ENCODE results near the gene SEMA5A. TPM values are rescaled to one million over a fixed set of nuclear protein-coding genes. Genes with fewer than 3 reads are reported as not detected.

The SEMA5A gene
- total RNA-seq, 1 donor from 2014 or later, result 13.8 TPM

DNA sequence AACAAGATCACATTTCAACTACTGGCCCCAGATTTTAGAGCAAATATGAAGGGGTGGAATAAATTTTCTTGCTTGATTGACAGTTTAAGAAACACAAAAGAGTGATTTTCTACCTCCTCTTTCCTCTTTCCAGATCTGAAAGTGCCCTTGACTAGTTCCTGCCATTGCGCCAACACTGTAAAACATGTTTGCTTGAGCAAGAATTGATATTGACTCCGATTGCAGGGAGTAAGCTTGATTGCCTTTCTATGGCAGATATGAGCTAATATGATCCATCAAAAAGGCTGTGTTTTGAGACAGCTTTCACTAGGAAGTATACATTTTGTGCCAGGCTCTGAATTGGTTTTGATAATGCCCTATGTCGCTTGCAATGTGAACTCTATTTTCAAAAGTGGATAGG, 508.8 kb downstream of the SEMA5A start:
- Histone ChIP-seq H3K27me3 (ENCODE audit: insufficient read depth, low read length) (no peaks in the 10 kb centered on the region), H3K9ac (ENCODE audit: low read length) (no peak overlapping the region), H3K4me2 (ENCODE audit: low read length) (no peak overlapping the region), H2AFZ (ENCODE audit: low read depth, low read length) (no peak overlapping the region), H3K79me2 (ENCODE audit: insufficient read depth, low read length) (no peaks in the 10 kb centered on the region), H3K4me3 (ENCODE audit: insufficient read depth, low read depth, low read length) (no peak overlapping the region), H4K20me1 (ENCODE audit: insufficient read depth, low read length) (no peaks in the 10 kb centered on the region), H3K9me3 (ENCODE audit: insufficient read depth, low read depth, low read length) (no peaks in the 10 kb centered on the region), H3K36me3 (ENCODE audit: insufficient read depth, low read length) (no peaks in the 10 kb centered on the region), H3K4me1 (ENCODE audit: insufficient read depth, low read length) (peaks cover 5% of the 10 kb centered on the region), H3K27ac (ENCODE audit: low read depth, low read length) (no peak overlapping the region)
- DNase-seq (ENCODE audit: low read depth) (no peak), FAIRE-seq (no peak)
- Mint-ChIP-seq H3K27me3 (ENCODE audit: low read depth, unreplicated experiment) (no peaks in the 10 kb centered on the region), H3K27ac (ENCODE audit: unreplicated experiment) (no peak overlapping the region), H3K4me3 (ENCODE audit: unreplicated experiment) (no peak overlapping the region), H3K4me1 (ENCODE audit: low read depth, unreplicated experiment) (no peaks in the 10 kb centered on the region), H3K9me3 (ENCODE audit: unreplicated experiment) (no peaks in the 10 kb centered on the region), H3K36me3 (ENCODE audit: low read depth, unreplicated experiment) (no peaks in the 10 kb centered on the region)
- no peak for TF ChIP-seq EZH2 (IDR thresholded peaks at IDR 0.05; ENCODE audit: insufficient read depth, low read length)
- TF ChIP-seq, protein P1, sequence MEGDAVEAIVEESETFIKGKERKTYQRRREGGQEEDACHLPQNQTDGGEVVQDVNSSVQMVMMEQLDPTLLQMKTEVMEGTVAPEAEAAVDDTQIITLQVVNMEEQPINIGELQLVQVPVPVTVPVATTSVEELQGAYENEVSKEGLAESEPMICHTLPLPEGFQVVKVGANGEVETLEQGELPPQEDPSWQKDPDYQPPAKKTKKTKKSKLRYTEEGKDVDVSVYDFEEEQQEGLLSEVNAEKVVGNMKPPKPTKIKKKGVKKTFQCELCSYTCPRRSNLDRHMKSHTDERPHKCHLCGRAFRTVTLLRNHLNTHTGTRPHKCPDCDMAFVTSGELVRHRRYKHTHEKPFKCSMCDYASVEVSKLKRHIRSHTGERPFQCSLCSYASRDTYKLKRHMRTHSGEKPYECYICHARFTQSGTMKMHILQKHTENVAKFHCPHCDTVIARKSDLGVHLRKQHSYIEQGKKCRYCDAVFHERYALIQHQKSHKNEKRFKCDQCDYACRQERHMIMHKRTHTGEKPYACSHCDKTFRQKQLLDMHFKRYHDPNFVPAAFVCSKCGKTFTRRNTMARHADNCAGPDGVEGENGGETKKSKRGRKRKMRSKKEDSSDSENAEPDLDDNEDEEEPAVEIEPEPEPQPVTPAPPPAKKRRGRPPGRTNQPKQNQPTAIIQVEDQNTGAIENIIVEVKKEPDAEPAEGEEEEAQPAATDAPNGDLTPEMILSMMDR (IDR thresholded peaks at IDR 0.05; ENCODE audit: insufficient read depth, low read depth, low read length), result no peak

DNA sequence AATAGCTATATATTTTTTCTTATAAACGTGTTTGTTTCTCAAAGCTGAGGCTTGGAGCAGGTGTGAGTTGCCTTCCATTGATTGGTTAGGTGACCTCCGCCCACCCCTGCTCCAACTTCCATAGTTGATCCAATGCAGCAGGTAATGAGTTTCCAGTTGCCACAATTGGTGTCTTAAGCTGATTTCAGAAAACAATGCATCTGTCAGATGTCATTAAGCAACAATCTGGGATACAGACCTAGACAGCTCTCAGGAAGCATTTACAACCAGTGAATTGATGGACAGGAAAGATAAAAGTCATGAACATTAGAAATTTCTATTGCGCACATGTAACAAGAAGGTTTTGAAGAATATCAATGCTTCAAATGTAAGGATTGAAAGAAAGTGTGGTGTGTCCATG, 510.5 kb downstream of the SEMA5A start:
- Mint-ChIP-seq H3K9me3 (ENCODE audit: unreplicated experiment) (no peaks in the 10 kb centered on the region), H3K36me3 (ENCODE audit: low read depth, unreplicated experiment) (no peaks in the 10 kb centered on the region), H3K27me3 (ENCODE audit: low read depth, unreplicated experiment) (no peaks in the 10 kb centered on the region), H3K4me3 (ENCODE audit: unreplicated experiment) (no peak overlapping the region), H3K27ac (ENCODE audit: unreplicated experiment) (no peak overlapping the region), H3K4me1 (ENCODE audit: low read depth, unreplicated experiment) (no peaks in the 10 kb centered on the region)
- H3K27ac ChIP-seq (ENCODE audit: low read depth, low read length), result peak overlapping the region; percentile 28
- FAIRE-seq (peak; percentile 59), DNase-seq (ENCODE audit: low read depth) (no peak)
- no peak overlapping the region for H2AFZ ChIP-seq (ENCODE audit: low read depth, low read length)
- no peak overlapping the region for H3K9ac ChIP-seq (ENCODE audit: low read length)
- H3K4me1 ChIP-seq (ENCODE audit: insufficient read depth, low read length), result peaks cover 5% of the 10 kb centered on the region
- TF ChIP-seq, protein P1 (IDR thresholded peaks at IDR 0.05; ENCODE audit: insufficient read depth, low read depth, low read length), result no peak
- no peak for TF ChIP-seq EZH2 (IDR thresholded peaks at IDR 0.05; ENCODE audit: insufficient read depth, low read length)
- no peaks in the 10 kb centered on the region for H4K20me1 ChIP-seq (ENCODE audit: insufficient read depth, low read length)
- H3K79me2 ChIP-seq (ENCODE audit: insufficient read depth, low read length), result no peaks in the 10 kb centered on the region
- H3K4me2 ChIP-seq (ENCODE audit: low read length), result no peak overlapping the region
- H3K9me3 ChIP-seq (ENCODE audit: insufficient read depth, low read depth, low read length), result no peaks in the 10 kb centered on the region
- no peaks in the 10 kb centered on the region for H3K27me3 ChIP-seq (ENCODE audit: insufficient read depth, low read length)
- no peaks in the 10 kb centered on the region for H3K36me3 ChIP-seq (ENCODE audit: insufficient read depth, low read length)
- H3K4me3 ChIP-seq (ENCODE audit: insufficient read depth, low read depth, low read length), result no peak overlapping the region

DNA sequence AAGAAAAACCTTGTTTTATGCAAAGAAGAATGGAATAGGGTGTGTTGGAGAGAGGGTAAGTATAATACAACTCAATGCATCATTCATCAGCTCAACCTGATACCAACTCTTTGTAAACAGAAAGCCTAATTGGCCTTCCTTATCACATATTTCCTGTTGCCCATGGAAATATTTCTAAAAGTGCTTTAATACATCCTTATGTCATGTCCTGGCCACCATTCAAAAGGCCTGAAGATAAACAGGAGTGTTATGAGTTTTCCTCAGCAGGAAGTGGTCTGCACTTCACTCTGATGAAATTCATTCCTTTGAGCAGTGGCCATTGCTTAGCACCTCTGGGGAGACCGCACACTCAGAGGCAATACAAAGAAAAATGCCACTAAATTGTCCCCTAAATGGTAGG, 511.2 kb downstream of the SEMA5A start:
- H3K27ac Mint-ChIP-seq (ENCODE audit: unreplicated experiment), result no peak overlapping the region
- H3K36me3 ChIP-seq (ENCODE audit: insufficient read depth, low read length), result no peaks in the 10 kb centered on the region
- H4K20me1 ChIP-seq (ENCODE audit: insufficient read depth, low read length), result no peaks in the 10 kb centered on the region
- no peak overlapping the region for H3K9ac ChIP-seq (ENCODE audit: low read length)
- H3K36me3 Mint-ChIP-seq (ENCODE audit: low read depth, unreplicated experiment), result no peaks in the 10 kb centered on the region
- TF ChIP-seq EZH2 (IDR thresholded peaks at IDR 0.05; ENCODE audit: insufficient read depth, low read length), result no peak
- TF ChIP-seq, protein P1 (IDR thresholded peaks at IDR 0.05; ENCODE audit: insufficient read depth, low read depth, low read length), result no peak
- no peaks in the 10 kb centered on the region for H3K9me3 Mint-ChIP-seq (ENCODE audit: unreplicated experiment)
- no peak overlapping the region for H3K4me3 Mint-ChIP-seq (ENCODE audit: unreplicated experiment)
- DNase-seq (ENCODE audit: low read depth) (peak; percentile 88), FAIRE-seq (no peak)
- no peak overlapping the region for H3K4me3 ChIP-seq (ENCODE audit: insufficient read depth, low read depth, low read length)
- H3K27me3 Mint-ChIP-seq (ENCODE audit: low read depth, unreplicated experiment), result no peaks in the 10 kb centered on the region
- H3K4me1 ChIP-seq (ENCODE audit: insufficient read depth, low read length), result peaks cover 5% of the 10 kb centered on the region
- no peaks in the 10 kb centered on the region for H3K4me1 Mint-ChIP-seq (ENCODE audit: low read depth, unreplicated experiment)
- H3K4me2 ChIP-seq (ENCODE audit: low read length), result peak overlapping the region; percentile 8
- H3K79me2 ChIP-seq (ENCODE audit: insufficient read depth, low read length), result no peaks in the 10 kb centered on the region
- H3K27me3 ChIP-seq (ENCODE audit: insufficient read depth, low read length), result no peaks in the 10 kb centered on the region
- H3K27ac ChIP-seq (ENCODE audit: low read depth, low read length), result peak overlapping the region; percentile 28
- no peak overlapping the region for H2AFZ ChIP-seq (ENCODE audit: low read depth, low read length)
- H3K9me3 ChIP-seq (ENCODE audit: insufficient read depth, low read depth, low read length), result no peaks in the 10 kb centered on the region

All from astrocyte (in vitro differentiated cells and primary cell).